Activated naive CD4-positive, alpha-beta T cell treated with anti-CD3 and anti-CD28 coated beads for 36 hours (primary cell): ENCODE measurements around the gene ZNF710. TPM values are rescaled to one million over a fixed set of nuclear protein-coding genes. Genes with fewer than 3 reads are reported as not detected.
"Not testable (repeated sequence)": the region's sequence is repeated elsewhere in the genome, so short reads cannot be mapped to it uniquely, and the experiment has no call there.

Experiments used
- CTCF ChIA-PET: fragments of 350-600 bp; sonication (Branson Sonifier 250); formaldehyde crosslinking; loops from one replicate; lab custom pipeline; 2021; ENCODE audit warnings: antibody characterized with exemption; lab: Charles Lee
- DNase-seq: peaks from one replicate; pipeline ENCODE4 v3.0.0-alpha.2; 2020
- H3K27ac Mint-ChIP-seq: one replicate; pipeline ENCODE4 v1.8.0; 2021; ENCODE audit warnings: mild to moderate bottlenecking, mixed read lengths
- H3K27me3 Mint-ChIP-seq: one replicate; pipeline ENCODE4 v1.8.0; 2021; ENCODE audit warnings: low read depth, mixed read lengths
- H3K36me3 Mint-ChIP-seq: one replicate; pipeline ENCODE4 v1.8.0; 2021; ENCODE audit warnings: low read depth, mixed read lengths
- H3K4me1 Mint-ChIP-seq: one replicate; pipeline ENCODE4 v1.8.0; 2021; ENCODE audit warnings: low read depth, mixed read lengths
- H3K4me3 Mint-ChIP-seq: one replicate; pipeline ENCODE4 v1.8.0; 2021; ENCODE audit warnings: mild to moderate bottlenecking, moderate library complexity, mixed read lengths
- H3K9me3 Mint-ChIP-seq: one replicate; pipeline ENCODE4 v1.8.0; 2021; ENCODE audit warnings: mixed read lengths
- intact Hi-C: fragments of 100-400 bp; cut with micrococcal nuclease; formaldehyde crosslinking; loops from one replicate; pipeline ENCODE4 v1.15.1; 2023
- total RNA-seq, 2 experiments: library from RNA; stranded (reverse); gene quantifications; one replicate each; pipeline ENCODE4 v1.2.3, GENCODE V29; 2021

Gene ZNF710
- total RNA-seq, 2 experiments from 2014 or later = 17.3 to 19.8 TPM

DNA sequence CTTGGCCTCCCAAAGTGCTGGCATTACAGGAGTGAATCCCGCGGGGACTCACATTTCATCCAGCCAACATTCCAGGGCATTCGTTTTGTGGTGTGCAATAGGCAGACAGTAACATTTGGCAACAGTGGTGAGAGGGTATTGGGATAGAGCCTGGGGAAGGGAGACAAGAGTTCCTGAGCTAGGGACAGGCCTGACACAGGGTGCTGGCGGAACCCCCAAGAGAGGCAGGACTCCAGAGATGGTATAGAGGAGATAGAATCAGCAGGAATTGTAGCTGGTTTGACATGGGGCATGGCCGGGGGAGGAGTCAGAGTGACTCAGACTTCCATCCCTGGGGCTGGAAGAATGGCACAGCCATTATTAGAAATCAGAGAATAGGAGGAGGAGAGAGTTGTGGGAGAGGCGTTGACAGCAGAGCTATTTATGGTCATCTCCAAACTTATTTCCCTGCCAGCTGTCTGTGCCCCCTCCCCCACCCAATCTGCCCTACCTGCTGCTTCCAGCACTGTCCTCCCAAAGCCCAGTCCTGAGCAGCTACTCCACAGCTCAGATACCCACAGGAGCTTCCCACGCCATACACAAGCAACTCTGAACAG is 105.5 kb downstream of the ZNF710 start:
- peaks cover 2% of the 10 kb centered on the region for H3K4me1 Mint-ChIP-seq
- intact Hi-C loops = no loop called here

GRCh38 chr15:90108038-90108437 is 106.9 kb downstream of the ZNF710 start:
- H3K4me1 Mint-ChIP-seq, H3K9me3 Mint-ChIP-seq, DNase-seq, intact Hi-C loops, H3K36me3 Mint-ChIP-seq, H3K27me3 Mint-ChIP-seq, H3K27ac Mint-ChIP-seq, H3K4me3 Mint-ChIP-seq: not testable (repeated sequence)
- CTCF ChIA-PET = interaction anchor here (0.6 to 1.8 kb wide), 4 partner anchors 14 to 210 kb away, joined by 3 to 4 read pairs (median 3); no protein-coding TSS in a partner anchor

More for the DNA sequence above, 105.5 kb downstream of the ZNF710 start:
- Mint-ChIP-seq H3K27ac (no peak overlapping the region), H3K36me3 (no peaks in the 10 kb centered on the region), H3K27me3 (no peaks in the 10 kb centered on the region), H3K4me3 (no peak overlapping the region), H3K9me3 (no peaks in the 10 kb centered on the region)
- no peak for DNase-seq
- CTCF ChIA-PET = interaction anchor here (1.8 kb wide), 1 partner anchor 20 kb away, joined by 4 read pairs; no protein-coding TSS in a partner anchor

DNA sequence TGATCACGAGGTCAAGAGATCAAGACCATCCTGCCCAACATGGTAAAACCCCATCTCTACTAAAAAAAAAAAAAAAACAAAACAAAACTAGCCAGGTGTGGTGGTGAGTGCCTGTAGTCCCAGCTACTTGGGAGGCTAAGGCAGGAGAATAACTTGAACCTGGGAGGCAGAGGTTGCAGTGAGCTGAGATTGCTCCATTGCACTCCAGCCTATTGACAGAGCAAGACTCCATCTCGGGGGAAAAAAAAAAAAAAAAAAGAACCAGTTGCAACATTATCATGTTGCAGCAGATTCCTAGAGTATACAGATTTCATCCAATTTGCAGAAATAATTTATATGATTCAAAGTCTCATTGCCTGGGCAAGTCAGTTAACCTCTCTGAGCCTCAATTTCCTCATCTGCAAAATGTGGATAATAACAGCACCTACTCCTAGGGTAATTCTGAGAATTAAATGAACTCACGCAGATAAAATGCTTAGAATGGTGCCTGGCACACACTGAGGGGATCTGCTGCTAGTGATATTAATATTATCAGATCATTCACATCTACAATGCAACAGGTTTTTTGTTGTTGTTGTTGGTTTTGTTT is 108.1 kb downstream of the ZNF710 start:
- intact Hi-C loops = not testable (repeated sequence)

GRCh38 chr15:90113166-90113565 is 112.0 kb downstream of the ZNF710 start:
- H3K27me3 Mint-ChIP-seq = no peaks in the 10 kb centered on the region
- no peak overlapping the region for H3K27ac Mint-ChIP-seq
- peaks cover 8% of the 10 kb centered on the region for H3K9me3 Mint-ChIP-seq
- intact Hi-C loops = no loop called here
- CTCF ChIA-PET = no interaction called here
- peaks cover 4% of the 10 kb centered on the region for H3K36me3 Mint-ChIP-seq
- H3K4me3 Mint-ChIP-seq = no peak overlapping the region
- DNase-seq = no peak
- no peaks in the 10 kb centered on the region for H3K4me1 Mint-ChIP-seq

More for the DNA sequence above, 108.1 kb downstream of the ZNF710 start:
- H3K9me3 Mint-ChIP-seq, H3K4me1 Mint-ChIP-seq, DNase-seq, H3K4me3 Mint-ChIP-seq, H3K27ac Mint-ChIP-seq, H3K36me3 Mint-ChIP-seq, H3K27me3 Mint-ChIP-seq: not testable (repeated sequence)
- CTCF ChIA-PET = interaction anchor here (0.6 to 1.2 kb wide), 2 partner anchors 15 to 23 kb away, joined by 3 to 4 read pairs; no protein-coding TSS in a partner anchor

- Mint-ChIP-seq H3K36me3 (peaks cover 4% of the 10 kb centered on the region), H3K9me3 (peaks cover 8% of the 10 kb centered on the region), H3K27ac (no peak overlapping the region), H3K4me3 (no peak overlapping the region), H3K27me3 (no peaks in the 10 kb centered on the region), H3K4me1 (no peaks in the 10 kb centered on the region)
- intact Hi-C loops = no loop called here
- DNase-seq = no peak
- CTCF ChIA-PET = interaction anchor here (0.7 kb wide), 1 partner anchor 533 kb away, joined by 4 read pairs; no protein-coding TSS in a partner anchor
These were observed 113.4 kb downstream of the ZNF710 start for GRCh38 chr15:90114451-90114901.

GRCh38 chr15:90115783-90116182 is 114.7 kb downstream of the ZNF710 start:
- CTCF ChIA-PET = no interaction called here
- Mint-ChIP-seq H3K27ac (no peak overlapping the region), H3K27me3 (no peaks in the 10 kb centered on the region), H3K4me1 (no peaks in the 10 kb centered on the region), H3K4me3 (no peak overlapping the region), H3K9me3 (peaks cover 8% of the 10 kb centered on the region), H3K36me3 (peaks cover 4% of the 10 kb centered on the region)
- DNase-seq = no peak
- intact Hi-C loops = no loop called here

DNA sequence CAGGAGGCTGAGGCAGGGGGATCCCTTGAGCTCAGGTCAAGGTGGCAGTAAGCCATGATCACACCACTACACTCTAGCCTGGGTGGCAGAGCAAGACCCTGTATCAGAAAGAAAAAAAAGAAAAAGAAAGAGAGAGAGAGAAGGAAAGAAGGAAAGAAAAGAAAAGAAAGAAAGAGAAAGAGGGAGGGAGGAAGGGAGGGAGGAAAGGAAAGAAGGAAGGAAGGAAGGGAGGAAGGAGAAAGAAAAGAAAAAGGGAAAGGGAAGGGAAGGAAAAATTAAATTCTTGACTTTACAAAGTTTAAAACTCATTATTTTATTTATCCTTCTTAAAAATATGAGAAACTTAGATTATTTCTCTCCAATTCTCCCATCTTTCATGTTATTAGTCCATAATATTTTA is 118.2 kb downstream of the ZNF710 start:
- no peaks in the 10 kb centered on the region for H3K4me1 Mint-ChIP-seq
- no peaks in the 10 kb centered on the region for H3K27me3 Mint-ChIP-seq
- no peak overlapping the region for H3K27ac Mint-ChIP-seq
- intact Hi-C loops = no loop called here
- peaks cover 6% of the 10 kb centered on the region for H3K9me3 Mint-ChIP-seq
- peaks cover 3% of the 10 kb centered on the region for H3K36me3 Mint-ChIP-seq
- no peak for DNase-seq
- no peak overlapping the region for H3K4me3 Mint-ChIP-seq
- CTCF ChIA-PET = no interaction called here

DNA sequence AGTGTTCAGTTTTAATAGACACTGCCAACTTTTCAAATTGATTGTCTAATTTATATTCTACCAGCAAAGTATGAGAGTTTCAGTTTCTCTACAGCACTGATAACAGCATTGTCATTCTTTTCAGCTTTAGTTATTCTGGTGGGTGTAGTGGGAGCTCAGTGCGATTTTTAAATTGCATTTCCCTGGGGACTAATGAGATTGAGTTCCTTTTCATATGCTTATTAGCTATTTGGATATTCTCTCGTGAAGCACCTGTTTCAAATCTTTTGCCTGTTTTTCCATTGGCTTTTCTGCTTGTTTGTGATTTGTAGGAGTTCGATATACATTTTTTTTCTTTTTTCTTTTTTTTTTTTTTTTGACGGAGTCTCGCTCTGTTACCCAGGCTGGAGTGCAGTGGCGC is 120.0 kb downstream of the ZNF710 start:
- CTCF ChIA-PET = no interaction called here
- DNase-seq = no peak
- Mint-ChIP-seq H3K27ac (no peak overlapping the region), H3K27me3 (no peaks in the 10 kb centered on the region), H3K4me1 (no peaks in the 10 kb centered on the region), H3K9me3 (no peaks in the 10 kb centered on the region), H3K4me3 (no peak overlapping the region), H3K36me3 (no peaks in the 10 kb centered on the region)
- intact Hi-C loops = no loop called here

DNA sequence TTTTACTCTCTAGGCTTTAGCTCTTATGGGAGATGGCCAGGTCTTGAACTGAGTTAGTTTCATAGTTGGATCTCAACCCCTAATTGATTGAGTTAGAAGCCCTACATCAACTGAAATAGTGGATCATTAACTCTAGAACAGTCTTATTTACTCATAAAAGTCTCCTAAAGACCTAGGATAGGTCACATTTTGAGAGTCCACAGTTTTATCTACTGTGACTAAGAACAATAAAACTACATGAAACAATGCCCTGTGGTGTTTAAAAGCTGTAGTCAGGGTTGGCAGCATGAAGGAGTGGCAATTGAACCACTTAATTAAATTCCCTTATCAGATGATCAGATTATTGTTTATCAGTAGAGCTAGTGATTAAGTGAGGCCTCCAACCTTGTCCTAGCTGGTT is 123.4 kb downstream of the ZNF710 start:
- no peaks in the 10 kb centered on the region for H3K4me1 Mint-ChIP-seq
- H3K27ac Mint-ChIP-seq = no peak overlapping the region
- no peaks in the 10 kb centered on the region for H3K27me3 Mint-ChIP-seq
- intact Hi-C loops = no loop called here
- H3K9me3 Mint-ChIP-seq = no peaks in the 10 kb centered on the region
- no peaks in the 10 kb centered on the region for H3K36me3 Mint-ChIP-seq
- H3K4me3 Mint-ChIP-seq = no peak overlapping the region
- no peak for DNase-seq
- CTCF ChIA-PET = no interaction called here

DNA sequence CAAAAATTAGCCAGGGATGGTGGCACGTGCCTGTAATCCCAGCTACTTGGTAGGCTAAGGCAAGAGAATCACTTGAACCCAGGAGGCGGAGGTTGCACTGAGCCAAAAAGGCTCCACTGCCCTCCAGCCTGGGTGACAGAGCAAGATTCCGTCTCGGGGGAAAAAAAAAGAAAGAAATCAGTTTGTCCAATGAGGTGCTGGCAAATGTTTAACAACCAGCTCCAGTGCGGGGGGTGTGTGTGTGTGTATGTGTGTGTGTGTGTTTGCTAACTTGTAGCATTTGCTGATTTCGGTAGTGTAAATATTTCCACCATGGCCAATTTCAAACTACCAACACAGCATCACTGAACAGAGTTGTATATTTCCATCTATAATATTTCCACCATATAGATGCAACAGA is 124.9 kb downstream of the ZNF710 start:
- Mint-ChIP-seq H3K4me3 (no peak overlapping the region), H3K4me1 (no peaks in the 10 kb centered on the region), H3K27ac (no peak overlapping the region), H3K36me3 (no peaks in the 10 kb centered on the region), H3K9me3 (no peaks in the 10 kb centered on the region), H3K27me3 (no peaks in the 10 kb centered on the region)
- no peak for DNase-seq
- intact Hi-C loops = no loop called here
- CTCF ChIA-PET = no interaction called here

DNA sequence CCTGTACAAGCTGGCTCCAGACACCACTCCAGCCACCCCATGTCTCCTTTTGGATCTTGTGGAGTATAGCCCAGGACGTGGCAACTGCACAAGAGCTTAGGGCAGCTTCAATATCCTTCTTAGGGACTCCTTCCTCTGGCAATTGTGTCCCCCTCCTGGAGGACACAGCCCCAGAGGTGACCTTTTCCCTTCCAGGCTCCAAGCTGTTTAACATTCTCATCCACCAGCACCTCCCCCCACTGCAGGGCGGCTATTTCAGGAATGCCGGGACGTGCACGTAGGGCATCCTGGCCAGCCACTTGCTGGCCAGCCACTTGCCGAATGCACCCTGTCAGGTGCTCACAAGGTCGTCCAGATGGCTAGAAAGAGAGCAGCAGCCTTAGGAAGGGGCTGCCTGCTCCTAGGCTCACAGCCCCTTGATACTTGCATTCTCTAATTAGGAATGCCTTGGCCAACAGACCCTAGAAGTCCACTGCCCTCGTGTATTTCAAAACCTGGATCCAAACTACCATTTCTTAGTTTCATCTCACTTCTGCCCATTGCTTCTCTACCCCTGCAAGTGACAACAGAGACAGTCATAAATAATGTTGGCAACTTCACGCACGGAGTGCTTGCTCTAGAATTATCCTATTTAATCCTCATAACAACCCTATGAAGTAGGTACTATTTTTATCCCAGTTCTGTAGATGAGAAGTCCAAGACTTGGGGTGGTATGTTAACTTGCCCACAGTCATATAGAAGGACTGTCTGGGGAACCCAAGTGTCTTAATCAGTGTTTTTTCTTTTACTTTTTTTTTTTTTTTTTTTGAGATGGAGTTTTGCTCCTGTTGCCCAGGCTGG is 125.7 kb downstream of the ZNF710 start:
- Mint-ChIP-seq H3K27me3 (no peaks in the 10 kb centered on the region), H3K4me3 (no peak overlapping the region), H3K27ac (no peak overlapping the region), H3K9me3 (no peaks in the 10 kb centered on the region), H3K4me1 (no peaks in the 10 kb centered on the region), H3K36me3 (no peaks in the 10 kb centered on the region)
- CTCF ChIA-PET = no interaction called here
- no peak for DNase-seq
- intact Hi-C loops = no loop called here

DNA sequence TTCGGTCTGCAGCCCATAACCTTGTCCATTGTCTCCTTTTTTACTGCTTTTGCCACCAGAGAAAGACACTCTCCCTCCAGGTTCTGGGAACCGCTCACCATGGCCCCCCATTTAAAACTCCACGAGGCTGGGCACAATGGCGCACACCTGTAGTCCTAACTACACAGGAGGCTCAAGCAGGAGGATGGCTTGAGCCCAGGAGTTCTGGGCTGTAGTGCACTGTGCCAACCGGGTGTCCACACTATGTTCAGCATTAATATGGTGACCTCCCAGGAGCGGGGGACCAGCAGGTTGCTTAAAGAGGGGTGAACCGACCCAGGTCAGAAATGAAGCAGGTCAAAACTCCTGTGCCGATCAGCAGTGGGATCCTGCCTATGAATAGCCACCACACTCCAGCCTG is 129.2 kb downstream of the ZNF710 start:
- H3K36me3 Mint-ChIP-seq = no peaks in the 10 kb centered on the region
- DNase-seq = no peak
- intact Hi-C loops = no loop called here
- CTCF ChIA-PET = no interaction called here
- H3K9me3 Mint-ChIP-seq = no peaks in the 10 kb centered on the region
- H3K4me3 Mint-ChIP-seq = no peak overlapping the region
- H3K27me3 Mint-ChIP-seq = no peaks in the 10 kb centered on the region
- no peak overlapping the region for H3K27ac Mint-ChIP-seq
- no peaks in the 10 kb centered on the region for H3K4me1 Mint-ChIP-seq
